ENCODE results near the gene CDC42BPB. TPM values are rescaled to one million over a fixed set of nuclear protein-coding genes. Genes with fewer than 3 reads are reported as not detected.
"Not testable (repeated sequence)": the region's sequence is repeated elsewhere in the genome, so short reads cannot be mapped to it uniquely, and the experiment has no call there.

The CDC42BPB gene
- total RNA-seq, 2 experiments from 2014 or later: 0.81 to 1.1 TPM

DNA sequence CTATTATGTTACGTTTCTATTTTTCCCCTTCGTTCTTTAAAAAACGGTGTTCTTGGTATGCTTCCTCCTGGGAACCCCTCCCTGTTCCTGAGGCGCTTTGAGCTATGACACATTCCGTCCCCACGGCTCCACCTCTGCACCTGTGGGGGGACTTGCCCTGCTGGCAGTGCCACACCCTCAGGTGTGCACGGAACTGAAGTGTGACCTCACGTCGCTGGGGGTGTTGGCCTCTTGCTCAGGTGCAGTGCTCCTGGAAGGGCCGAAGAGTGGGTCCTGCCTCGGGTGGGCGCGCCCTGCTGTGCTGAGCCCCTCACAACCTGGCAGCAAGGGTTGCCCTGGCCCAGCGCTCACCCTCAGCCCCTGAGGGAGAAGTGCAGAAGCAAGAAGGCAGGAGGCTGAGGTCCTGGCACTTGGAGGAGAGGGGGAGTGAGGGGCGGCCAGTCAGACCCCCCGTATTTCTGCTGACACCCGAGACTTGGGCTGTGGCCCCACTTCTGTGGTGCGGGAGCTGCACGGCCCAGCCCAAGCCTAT, 129.9 kb downstream of the CDC42BPB start:
- H3K4me1 Mint-ChIP-seq: peaks cover 7% of the 10 kb centered on the region
- no peak overlapping the region for H3K4me3 Mint-ChIP-seq
- H3K9me3 Mint-ChIP-seq: no peaks in the 10 kb centered on the region
- H3K27ac Mint-ChIP-seq: no peak overlapping the region
- ChIA-PET CTCF (interaction anchor here (1.0 kb wide), 1 partner anchor 15 kb away, joined by 3 read pairs; no protein-coding TSS in a partner anchor), POLR2A (no interaction called here)
- H3K36me3 Mint-ChIP-seq (ENCODE audit: low read depth): no peaks in the 10 kb centered on the region
- peaks cover 55% of the 10 kb centered on the region for H3K27me3 Mint-ChIP-seq
- no peak for DNase-seq

GRCh38 chr14:102926840-102927239, 130.5 kb downstream of the CDC42BPB start:
- H3K4me1 Mint-ChIP-seq; H3K36me3 Mint-ChIP-seq (ENCODE audit: low read depth); DNase-seq; H3K27ac Mint-ChIP-seq; H3K4me3 Mint-ChIP-seq; H3K9me3 Mint-ChIP-seq; POLR2A ChIA-PET; CTCF ChIA-PET: not testable (repeated sequence)
- H3K27me3 Mint-ChIP-seq: peaks cover 55% of the 10 kb centered on the region

DNA sequence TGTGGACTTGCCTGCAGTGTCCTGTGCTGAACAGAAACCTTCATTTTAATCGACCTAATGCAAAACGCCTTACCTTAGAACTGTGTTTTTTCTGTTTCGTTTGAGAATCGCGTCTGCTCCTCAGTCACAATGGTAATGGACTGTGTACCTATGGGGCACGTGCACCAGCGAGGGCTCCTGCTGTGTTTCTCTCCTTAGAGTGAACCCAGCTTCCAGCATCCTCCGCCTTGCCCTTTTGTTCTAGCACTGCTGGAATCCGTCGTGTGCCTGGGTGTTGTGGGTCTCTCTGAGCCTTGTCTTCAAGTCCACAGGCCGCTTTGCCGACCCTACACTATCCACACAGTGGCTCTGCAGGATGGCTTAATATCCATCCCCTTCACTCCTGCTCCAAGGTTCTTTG, 131.2 kb downstream of the CDC42BPB start:
- ChIA-PET CTCF (no interaction called here), POLR2A (no interaction called here)
- no peak overlapping the region for H3K27ac Mint-ChIP-seq
- no peaks in the 10 kb centered on the region for H3K9me3 Mint-ChIP-seq
- DNase-seq: no peak
- H3K4me1 Mint-ChIP-seq: peaks cover 7% of the 10 kb centered on the region
- H3K36me3 Mint-ChIP-seq (ENCODE audit: low read depth): no peaks in the 10 kb centered on the region
- H3K4me3 Mint-ChIP-seq: no peak overlapping the region
- H3K27me3 Mint-ChIP-seq: peaks cover 52% of the 10 kb centered on the region

GRCh38 chr14:102925646-102926045, 131.7 kb downstream of the CDC42BPB start:
- Mint-ChIP-seq H3K36me3 (ENCODE audit: low read depth) (no peaks in the 10 kb centered on the region), H3K27ac (no peak overlapping the region), H3K9me3 (no peaks in the 10 kb centered on the region), H3K27me3 (peaks cover 48% of the 10 kb centered on the region), H3K4me3 (no peak overlapping the region), H3K4me1 (peaks cover 7% of the 10 kb centered on the region)
- DNase-seq: no peak
- ChIA-PET POLR2A (no interaction called here), CTCF (no interaction called here)

- Mint-ChIP-seq H3K4me3 (no peak overlapping the region), H3K27ac (no peak overlapping the region)
- CTCF ChIA-PET: interaction anchor here (0.5 kb wide), 1 partner anchor 176 kb away, joined by 4 read pairs; no protein-coding TSS in a partner anchor
These were observed 132.4 kb downstream of the CDC42BPB start for GRCh38 chr14:102924632-102925588.

GRCh38 chr14:102923925-102924486, 133.3 kb downstream of the CDC42BPB start:
- H3K27ac Mint-ChIP-seq: no peak overlapping the region
- H3K4me3 Mint-ChIP-seq: no peak overlapping the region
- ChIA-PET POLR2A (no interaction called here), CTCF (interaction anchor here (0.5 kb wide), 1 partner anchor 175 kb away, joined by 4 read pairs; no protein-coding TSS in a partner anchor)
- H3K36me3 Mint-ChIP-seq (ENCODE audit: low read depth): no peaks in the 10 kb centered on the region
- H3K27me3 Mint-ChIP-seq: peaks cover 45% of the 10 kb centered on the region
- H3K9me3 Mint-ChIP-seq: no peaks in the 10 kb centered on the region
- no peak for DNase-seq
- H3K4me1 Mint-ChIP-seq: peaks cover 7% of the 10 kb centered on the region

More at GRCh38 chr14:102924632-102925588, 132.4 kb downstream of the CDC42BPB start:
- H3K36me3 Mint-ChIP-seq (ENCODE audit: low read depth): no peaks in the 10 kb centered on the region
- H3K27me3 Mint-ChIP-seq: peaks cover 48% of the 10 kb centered on the region
- H3K9me3 Mint-ChIP-seq: no peaks in the 10 kb centered on the region
- H3K4me1 Mint-ChIP-seq: peaks cover 7% of the 10 kb centered on the region
- DNase-seq: no peak
- POLR2A ChIA-PET: no interaction called here

GRCh38 chr14:102923201-102923924, 134.0 kb downstream of the CDC42BPB start:
- Mint-ChIP-seq H3K4me1 (peaks cover 3% of the 10 kb centered on the region), H3K27me3 (peaks cover 41% of the 10 kb centered on the region), H3K36me3 (ENCODE audit: low read depth) (no peaks in the 10 kb centered on the region), H3K27ac (no peak overlapping the region), H3K9me3 (no peaks in the 10 kb centered on the region), H3K4me3 (peak overlapping the region; percentile 25)
- ChIA-PET POLR2A (interaction anchor here (0.6 kb wide), 1 partner anchor 407 kb away, joined by 8 read pairs; no protein-coding TSS in a partner anchor), CTCF (no interaction called here)
- no peak for DNase-seq

DNA sequence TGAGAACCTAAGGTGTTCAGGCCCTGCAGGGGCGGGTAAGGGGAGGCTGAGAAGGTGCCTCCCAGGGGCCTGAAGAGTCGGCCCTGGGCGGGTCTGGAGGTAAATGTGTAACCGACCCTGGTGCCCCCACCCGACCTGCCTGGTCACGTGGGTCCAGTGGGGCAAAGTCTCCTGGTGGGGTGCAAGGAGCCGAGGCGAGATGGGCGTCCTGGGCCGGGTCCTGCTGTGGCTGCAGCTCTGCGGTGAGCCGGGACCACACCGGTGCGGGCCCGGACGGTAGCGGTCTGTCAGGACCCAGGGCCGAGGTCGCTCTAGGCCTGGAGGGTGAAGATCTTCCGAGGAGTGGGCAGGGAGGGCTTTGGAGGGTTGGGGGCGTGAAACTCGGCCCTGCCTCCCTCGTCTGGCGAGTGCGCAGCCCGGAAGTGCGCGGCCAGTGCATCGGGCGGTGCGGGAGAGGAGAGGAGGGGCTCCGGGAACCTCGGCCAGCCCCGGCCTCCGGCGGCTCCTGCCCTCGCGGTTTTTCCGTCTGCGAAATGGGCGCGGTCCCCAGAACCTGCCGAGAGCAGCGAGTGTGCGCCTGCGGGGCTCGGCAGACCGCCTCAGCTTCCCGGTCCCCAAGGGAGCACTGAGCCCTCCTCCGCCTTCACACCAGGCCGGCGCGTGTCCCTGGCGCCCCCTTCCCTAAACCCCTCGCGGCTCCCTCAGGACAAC, 134.7 kb downstream of the CDC42BPB start, which contains the start of gene AMN:
TSS of gene AMN (plus strand) at position 174 of the 711 bp plus-strand sequence. CDS start at position 200, 26 bp downstream.
- H3K27ac Mint-ChIP-seq: no peak within 1 kb of the TSS

GRCh38 chr14:102920998-102921304, 136.4 kb downstream of the CDC42BPB start:
- no peak overlapping the region for H3K4me3 Mint-ChIP-seq
- H3K36me3 Mint-ChIP-seq (ENCODE audit: low read depth): no peaks in the 10 kb centered on the region
- no peaks in the 10 kb centered on the region for H3K9me3 Mint-ChIP-seq
- ChIA-PET POLR2A (no interaction called here), CTCF (no interaction called here)
- H3K4me1 Mint-ChIP-seq: peaks cover 4% of the 10 kb centered on the region
- peaks cover 20% of the 10 kb centered on the region for H3K27me3 Mint-ChIP-seq
- no peak overlapping the region for H3K27ac Mint-ChIP-seq
- DNase-seq: no peak

More for the DNA sequence above, 134.7 kb downstream of the CDC42BPB start, which contains the start of gene AMN:
- no peak for DNase-seq
- Mint-ChIP-seq H3K9me3 (no peaks in the 10 kb centered on the region), H3K27me3 (peaks cover 35% of the 10 kb centered on the region), H3K4me1 (peaks cover 2% of the 10 kb centered on the region), H3K36me3 (ENCODE audit: low read depth) (no peaks in the 10 kb centered on the region), H3K4me3 (peak within 1 kb of the TSS; percentile 25)
- ChIA-PET POLR2A (interaction anchor here (0.6 kb wide), 1 partner anchor 407 kb away, joined by 8 read pairs; no protein-coding TSS in a partner anchor), CTCF (no interaction called here)

DNA sequence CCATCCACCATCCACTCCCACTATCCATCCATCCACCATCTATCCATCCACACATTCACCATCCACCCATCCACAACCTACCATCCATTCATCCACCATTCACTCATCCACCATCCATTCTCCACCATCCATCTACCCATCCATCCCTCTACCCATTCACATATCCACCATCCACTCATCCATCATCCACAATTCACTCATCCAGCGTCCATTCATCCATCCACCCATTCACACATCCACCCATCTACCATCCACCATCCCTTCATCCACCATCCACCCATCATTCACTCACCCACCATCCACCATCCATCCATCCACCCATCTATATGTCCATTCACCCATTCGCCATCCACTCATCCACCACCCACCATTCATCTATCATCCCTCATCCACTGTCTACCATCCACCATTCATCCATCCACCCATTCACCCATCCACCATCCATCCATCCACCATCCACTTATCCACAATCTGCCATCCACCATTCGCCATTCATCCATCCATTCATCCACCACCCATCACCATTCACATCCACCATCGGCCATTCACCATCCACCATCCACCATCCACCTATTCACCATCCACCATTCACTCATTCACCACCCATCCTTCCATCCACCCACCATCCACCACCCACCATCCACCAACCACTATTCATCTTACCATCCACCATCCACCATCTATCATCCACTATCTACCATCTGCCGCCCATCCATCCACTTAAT, 136.9 kb downstream of the CDC42BPB start:
- no peak for DNase-seq
- Mint-ChIP-seq H3K9me3 (no peaks in the 10 kb centered on the region), H3K36me3 (ENCODE audit: low read depth) (no peaks in the 10 kb centered on the region), H3K4me1 (peaks cover 4% of the 10 kb centered on the region), H3K27ac (no peak overlapping the region), H3K27me3 (peaks cover 15% of the 10 kb centered on the region), H3K4me3 (no peak overlapping the region)
- CTCF ChIA-PET: no interaction called here
- POLR2A ChIA-PET: no interaction called here

DNA sequence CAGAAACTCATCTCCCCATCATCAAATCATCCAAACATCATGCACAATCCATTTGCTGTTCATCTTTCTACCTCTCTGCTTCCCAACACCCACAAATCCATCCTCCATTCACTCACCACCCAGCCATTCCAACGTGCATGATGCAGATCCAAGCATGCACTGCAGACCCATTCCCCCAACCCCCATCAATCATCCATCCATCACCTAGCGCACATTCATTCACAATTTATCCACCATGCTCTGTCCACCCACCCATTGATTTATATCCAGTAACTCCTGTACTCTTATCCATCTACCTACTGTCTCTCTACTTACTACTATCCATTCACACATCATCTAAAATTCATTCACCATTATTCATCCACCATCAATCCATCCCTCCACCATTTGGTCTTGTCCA, 138.9 kb downstream of the CDC42BPB start:
- peaks cover 4% of the 10 kb centered on the region for H3K27me3 Mint-ChIP-seq
- H3K36me3 Mint-ChIP-seq (ENCODE audit: low read depth): no peaks in the 10 kb centered on the region
- ChIA-PET POLR2A (no interaction called here), CTCF (interaction anchor here (0.6 to 1.4 kb wide), 3 partner anchors 27 to 227 kb away, joined by 3 to 4 read pairs (median 3); no protein-coding TSS in a partner anchor)
- no peak overlapping the region for H3K4me3 Mint-ChIP-seq
- H3K27ac Mint-ChIP-seq: no peak overlapping the region
- DNase-seq: no peak
- peaks cover 4% of the 10 kb centered on the region for H3K4me1 Mint-ChIP-seq
- no peaks in the 10 kb centered on the region for H3K9me3 Mint-ChIP-seq
